KMS-11 (cell line): ENCODE results near the gene GALNT9.

Source experiments
- H2AFZ ChIP-seq: fragments of 200-600 bp; sonication (generic); 2 replicates; pipeline ENCODE4 v1.6.1; 2016; ENCODE audit warnings: antibody characterized with exemption, mixed run types, low read depth
- H3K27ac ChIP-seq: fragments of 200-600 bp; sonication (generic); 2 replicates; pipeline ENCODE4 v1.6.1; 2016; ENCODE audit warnings: mild to moderate bottlenecking, mixed run types
- H3K27me3 ChIP-seq: fragments of 200-600 bp; sonication (generic); 2 replicates; pipeline ENCODE4 v1.6.1; 2017; ENCODE audit warnings: mild to moderate bottlenecking, low read depth, mixed run types, moderate library complexity; ENCODE audit not compliant: insufficient read depth
- H3K36me3 ChIP-seq: fragments of 200-600 bp; sonication (generic); 2 replicates; pipeline ENCODE4 v1.6.1; 2017; ENCODE audit warnings: mild to moderate bottlenecking, mixed run types; ENCODE audit not compliant: insufficient read depth
- H3K4me1 ChIP-seq: fragments of 200-600 bp; sonication (generic); 2 replicates; pipeline ENCODE4 v1.6.1; 2016; ENCODE audit warnings: mild to moderate bottlenecking, low read depth, mixed run types; ENCODE audit not compliant: poor library complexity, severe bottlenecking
- H3K4me2 ChIP-seq: fragments of 200-600 bp; sonication (generic); 2 replicates; pipeline ENCODE4 v1.7.0; 2016; ENCODE audit warnings: mild to moderate bottlenecking, mixed run types
- H3K4me3 ChIP-seq: fragments of 200-600 bp; sonication (generic); IDR thresholded peaks from 2 replicates; pipeline ENCODE4 v1.6.1; 2017; ENCODE audit warnings: low read depth, low read length, mixed read lengths; ENCODE audit not compliant: insufficient read depth
- H3K79me2 ChIP-seq: fragments of 200-600 bp; sonication (generic); 2 replicates; pipeline ENCODE4 v1.6.1; 2016; ENCODE audit warnings: low read depth, mixed run types; ENCODE audit not compliant: insufficient read depth
- H3K9ac ChIP-seq: fragments of 200-600 bp; sonication (generic); 2 replicates; pipeline ENCODE4 v1.6.1; 2016; ENCODE audit warnings: mild to moderate bottlenecking, mixed run types
- H4K20me1 ChIP-seq: fragments of 200-600 bp; sonication (generic); 2 replicates; pipeline ENCODE4 v1.6.1; 2016; ENCODE audit warnings: mild to moderate bottlenecking, mixed run types; ENCODE audit not compliant: insufficient read depth
- TF ChIP-seq, protein P1 (sequence below): fragments of 200-600 bp; sonication (generic); conservative IDR thresholded peaks from 2 replicates; pipeline ENCODE4 v1.6.1; 2017; ENCODE audit warnings: low read depth, mild to moderate bottlenecking, antibody characterized with exemption, low read length, moderate library complexity, mixed read lengths

The GALNT9 gene

DNA sequence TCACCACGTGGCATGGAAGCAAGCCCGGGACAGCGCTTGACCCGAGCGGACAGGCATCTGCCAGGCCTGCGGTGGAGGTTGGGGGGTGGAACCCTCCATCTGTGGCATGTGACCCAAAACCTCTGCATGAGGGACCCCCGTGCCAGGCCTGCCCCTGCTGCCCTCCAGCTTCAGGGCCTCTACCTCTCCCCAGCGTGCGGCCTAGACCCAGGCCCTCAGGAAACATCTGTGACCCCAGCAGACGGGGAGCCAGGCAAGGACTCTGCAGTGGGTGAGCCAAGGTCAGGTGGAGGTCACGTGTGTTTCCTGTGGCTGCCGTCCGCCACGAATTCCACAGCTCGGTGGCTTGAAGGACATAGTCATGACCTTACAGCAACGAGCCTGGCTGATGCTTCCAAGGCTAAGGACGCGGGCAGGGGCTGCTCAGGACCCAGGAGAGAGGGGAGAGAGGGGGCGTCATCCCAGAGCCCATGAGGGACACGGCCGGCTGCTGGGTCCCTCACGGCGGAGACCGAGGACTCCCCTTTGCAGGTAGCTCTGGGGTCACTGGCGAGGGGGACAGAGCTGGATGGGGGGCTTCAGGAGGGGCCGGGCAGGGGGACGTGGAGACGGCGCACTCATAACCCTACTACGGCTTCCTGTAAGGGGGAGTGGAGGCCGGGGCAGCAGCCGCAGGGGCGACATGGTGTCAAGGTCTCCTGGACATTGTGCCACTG lies 91.5 kb downstream of the GALNT9 start:
- H3K4me3 ChIP-seq: no peak overlapping the region

DNA sequence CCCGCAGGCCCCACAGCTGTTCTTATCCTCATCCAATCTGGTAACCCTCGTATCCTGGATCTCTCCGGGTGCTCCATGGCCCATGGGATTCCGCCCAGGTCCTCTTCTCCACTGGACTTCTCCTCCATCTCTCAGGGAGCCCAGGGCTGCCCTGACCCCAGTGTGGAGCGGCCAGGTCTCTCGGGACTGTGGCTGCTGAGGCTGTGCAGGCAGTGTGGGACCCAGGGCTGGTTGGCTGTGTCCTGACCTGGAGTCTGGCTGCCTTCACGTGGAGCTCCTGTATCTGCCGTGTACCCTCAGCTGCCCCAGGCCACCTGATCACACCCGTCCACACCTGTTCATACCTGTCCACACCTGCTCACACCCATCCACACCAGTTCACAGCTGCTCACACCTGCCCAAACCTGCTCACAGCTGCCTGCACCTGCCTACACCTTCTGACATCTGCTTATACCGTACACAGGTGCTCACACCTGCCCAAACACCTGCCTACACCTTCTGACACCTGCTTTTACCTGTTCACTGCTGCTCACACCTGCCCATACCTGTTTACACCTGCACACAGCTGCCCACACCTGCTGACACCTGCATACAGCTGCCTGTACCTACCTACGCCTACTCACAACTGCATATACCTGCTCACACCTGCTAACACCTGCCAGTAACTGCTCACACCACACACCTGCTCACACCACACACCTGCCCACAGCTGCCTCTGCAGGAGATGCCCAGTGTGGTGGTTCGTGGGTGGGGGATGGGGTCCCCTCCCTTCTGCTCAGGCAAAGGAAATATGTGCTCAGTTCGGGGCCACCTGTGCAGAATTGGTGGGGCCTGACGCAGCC lies 92.2 kb downstream of the GALNT9 start:
- H2AFZ ChIP-seq: no peak overlapping the region
- no peaks in the 10 kb centered on the region for H4K20me1 ChIP-seq
- H3K27me3 ChIP-seq: no peaks in the 10 kb centered on the region
- H3K4me1 ChIP-seq: no peaks in the 10 kb centered on the region
- H3K36me3 ChIP-seq: no peaks in the 10 kb centered on the region
- H3K4me2 ChIP-seq: no peak overlapping the region
- H3K9ac ChIP-seq: no peak overlapping the region
- H3K79me2 ChIP-seq: no peaks in the 10 kb centered on the region
- no peak overlapping the region for H3K4me3 ChIP-seq
- H3K27ac ChIP-seq: no peak overlapping the region
- TF ChIP-seq, protein P1, sequence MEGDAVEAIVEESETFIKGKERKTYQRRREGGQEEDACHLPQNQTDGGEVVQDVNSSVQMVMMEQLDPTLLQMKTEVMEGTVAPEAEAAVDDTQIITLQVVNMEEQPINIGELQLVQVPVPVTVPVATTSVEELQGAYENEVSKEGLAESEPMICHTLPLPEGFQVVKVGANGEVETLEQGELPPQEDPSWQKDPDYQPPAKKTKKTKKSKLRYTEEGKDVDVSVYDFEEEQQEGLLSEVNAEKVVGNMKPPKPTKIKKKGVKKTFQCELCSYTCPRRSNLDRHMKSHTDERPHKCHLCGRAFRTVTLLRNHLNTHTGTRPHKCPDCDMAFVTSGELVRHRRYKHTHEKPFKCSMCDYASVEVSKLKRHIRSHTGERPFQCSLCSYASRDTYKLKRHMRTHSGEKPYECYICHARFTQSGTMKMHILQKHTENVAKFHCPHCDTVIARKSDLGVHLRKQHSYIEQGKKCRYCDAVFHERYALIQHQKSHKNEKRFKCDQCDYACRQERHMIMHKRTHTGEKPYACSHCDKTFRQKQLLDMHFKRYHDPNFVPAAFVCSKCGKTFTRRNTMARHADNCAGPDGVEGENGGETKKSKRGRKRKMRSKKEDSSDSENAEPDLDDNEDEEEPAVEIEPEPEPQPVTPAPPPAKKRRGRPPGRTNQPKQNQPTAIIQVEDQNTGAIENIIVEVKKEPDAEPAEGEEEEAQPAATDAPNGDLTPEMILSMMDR: no peak

More for the DNA sequence above, 91.5 kb downstream of the GALNT9 start:
- Histone ChIP-seq H3K27ac (no peak overlapping the region), H2AFZ (no peak overlapping the region), H3K4me2 (no peak overlapping the region), H3K4me1 (no peaks in the 10 kb centered on the region), H3K36me3 (no peaks in the 10 kb centered on the region), H3K9ac (no peak overlapping the region), H4K20me1 (no peaks in the 10 kb centered on the region), H3K27me3 (no peaks in the 10 kb centered on the region), H3K79me2 (no peaks in the 10 kb centered on the region)
- TF ChIP-seq, protein P1: no peak

DNA sequence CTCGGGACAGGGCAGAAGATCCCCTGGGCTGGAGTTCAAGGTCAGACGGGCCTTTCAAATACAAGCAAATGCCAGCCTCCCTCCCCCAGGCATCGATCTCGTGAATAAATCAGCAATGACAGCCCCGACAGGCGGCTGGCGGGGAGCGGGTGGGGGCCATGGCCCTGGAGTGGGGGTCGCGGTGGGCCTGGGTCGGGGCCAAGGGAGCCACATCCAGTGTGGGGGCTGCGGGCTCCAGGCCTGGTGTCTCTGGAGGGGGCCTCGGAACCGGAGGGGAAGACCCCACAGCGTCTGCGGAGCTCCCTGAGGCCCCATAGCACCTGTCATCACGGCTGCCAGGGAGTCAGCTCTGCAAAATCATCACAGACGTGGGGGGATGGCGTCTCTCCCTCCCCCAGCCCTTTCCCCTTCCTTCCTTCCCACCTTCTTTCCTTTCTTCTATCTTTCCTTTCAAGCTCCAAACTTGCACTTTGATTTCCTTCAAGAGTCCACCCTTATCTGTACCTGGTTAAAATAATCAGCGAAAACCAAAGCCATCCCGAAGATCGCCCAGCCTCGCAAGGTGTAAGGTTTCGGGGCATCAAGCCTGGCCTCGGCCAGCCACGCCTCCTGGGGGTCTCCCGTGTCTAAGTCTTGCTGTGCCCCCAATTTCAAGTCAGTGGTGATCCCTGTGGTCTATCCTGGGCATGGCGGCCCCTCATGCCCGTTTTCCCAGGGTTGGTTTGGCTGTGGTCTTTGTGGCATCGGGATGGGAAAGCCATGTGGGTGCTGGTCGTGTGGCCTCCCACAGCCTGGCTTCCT lies 93.1 kb downstream of the GALNT9 start:
- Histone ChIP-seq H3K4me2 (no peak overlapping the region), H3K27me3 (no peaks in the 10 kb centered on the region)

More for the DNA sequence above, 93.1 kb downstream of the GALNT9 start:
- Histone ChIP-seq H4K20me1 (no peaks in the 10 kb centered on the region), H3K9ac (no peak overlapping the region), H3K27ac (no peak overlapping the region), H3K36me3 (no peaks in the 10 kb centered on the region), H3K79me2 (no peaks in the 10 kb centered on the region), H3K4me3 (no peak overlapping the region), H3K4me1 (no peaks in the 10 kb centered on the region), H2AFZ (no peak overlapping the region)
- TF ChIP-seq, protein P1: no peak
